DMS 273 (cell line): ENCODE results near the gene PKNOX2.

Experiments
- DNase-seq: peaks from one replicate; lab custom pipeline; 2025; ENCODE audit not compliant: unreplicated experiment; lab: John Stamatoyannopoulos, UW

PKNOX2 gene

DNA sequence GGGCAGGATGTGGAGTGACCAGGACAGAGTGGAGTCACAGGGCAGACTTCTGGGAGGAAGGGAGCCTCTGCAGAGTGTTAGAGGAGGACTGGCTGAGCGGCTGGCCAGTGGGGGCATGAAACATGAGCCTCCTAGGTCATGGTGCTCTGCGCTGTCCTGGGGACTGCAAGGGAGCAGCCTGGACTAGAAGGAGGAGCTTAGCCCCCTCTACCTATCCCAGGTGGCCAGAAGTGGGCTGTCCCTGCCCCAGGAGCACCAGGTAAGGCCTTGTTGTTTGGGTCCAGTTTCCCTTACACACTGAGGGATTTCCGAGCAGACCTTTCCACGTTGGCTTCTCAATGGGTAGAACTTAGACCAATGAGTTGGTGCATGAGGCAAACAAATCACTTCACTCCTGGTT lies 7.4 kb downstream of the PKNOX2 start:
- DNase-seq = no peak

GRCh38 chr11:125173027-125173426 lies 8.5 kb downstream of the PKNOX2 start:
- DNase-seq = no peak

- DNase-seq = peak; percentile 14
These were observed 9.0 kb downstream of the PKNOX2 start for GRCh38 chr11:125173556-125173955.

DNA sequence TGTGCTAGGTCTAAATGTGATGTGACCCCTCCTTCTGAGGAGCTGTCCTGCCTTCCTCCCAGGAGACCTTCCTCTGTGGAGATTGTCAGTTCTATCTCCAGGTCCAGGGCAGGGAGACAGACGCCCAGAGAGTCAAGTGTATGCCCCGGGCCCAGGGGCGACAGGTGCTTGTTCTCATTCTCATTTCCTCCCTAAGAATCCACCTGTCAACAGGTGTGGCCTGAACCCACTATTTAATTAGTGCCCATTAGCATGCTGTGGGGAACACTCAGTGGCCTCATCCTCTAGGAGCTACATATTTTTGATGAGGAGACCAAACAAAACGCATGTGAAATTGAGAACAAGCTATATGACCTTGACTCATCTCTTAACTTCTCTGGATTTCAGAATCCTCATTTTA lies 9.5 kb downstream of the PKNOX2 start:
- DNase-seq = no peak

DNA sequence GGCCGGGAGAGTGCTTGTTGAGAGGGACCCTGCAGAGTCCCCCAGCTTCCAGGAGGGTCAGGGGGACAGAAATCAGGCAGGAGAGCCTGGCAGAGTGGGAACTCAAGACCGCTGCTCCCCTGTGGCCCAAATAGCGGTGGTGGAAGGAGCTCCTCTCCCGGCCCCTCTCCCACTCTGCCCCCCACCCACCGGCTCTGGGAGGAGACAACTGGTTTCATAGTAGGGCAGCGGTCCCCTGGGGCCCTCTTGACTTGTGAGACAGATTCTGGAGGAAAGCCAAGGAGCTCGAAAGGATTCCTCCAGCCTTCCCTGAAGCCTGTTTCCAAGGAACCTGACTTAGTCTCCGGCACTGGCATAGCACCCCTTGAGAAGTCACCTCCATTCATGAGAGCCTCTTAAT lies 10.1 kb downstream of the PKNOX2 start:
- DNase-seq = peak; percentile 25

DNA sequence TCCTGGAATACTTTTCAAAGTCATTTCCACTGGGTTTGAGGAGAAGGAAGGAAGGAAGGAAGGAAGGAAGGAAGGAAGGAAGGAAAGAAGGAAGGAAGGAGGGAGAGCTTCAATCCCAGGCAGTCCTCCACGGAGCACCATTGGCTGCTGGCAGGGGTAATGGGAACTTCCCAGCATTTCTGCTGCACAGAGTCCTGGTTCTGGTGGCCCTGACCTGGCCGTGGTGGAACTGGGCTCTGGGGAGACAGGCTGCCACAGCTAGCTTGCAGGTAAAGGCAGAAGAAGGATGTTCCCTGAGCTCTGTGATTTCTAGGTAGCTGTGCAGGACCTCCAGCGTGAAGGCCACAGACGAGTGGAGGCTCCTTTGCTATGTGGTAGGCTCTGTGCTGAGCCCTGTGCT lies 10.6 kb downstream of the PKNOX2 start:
- DNase-seq = no peak

DNA sequence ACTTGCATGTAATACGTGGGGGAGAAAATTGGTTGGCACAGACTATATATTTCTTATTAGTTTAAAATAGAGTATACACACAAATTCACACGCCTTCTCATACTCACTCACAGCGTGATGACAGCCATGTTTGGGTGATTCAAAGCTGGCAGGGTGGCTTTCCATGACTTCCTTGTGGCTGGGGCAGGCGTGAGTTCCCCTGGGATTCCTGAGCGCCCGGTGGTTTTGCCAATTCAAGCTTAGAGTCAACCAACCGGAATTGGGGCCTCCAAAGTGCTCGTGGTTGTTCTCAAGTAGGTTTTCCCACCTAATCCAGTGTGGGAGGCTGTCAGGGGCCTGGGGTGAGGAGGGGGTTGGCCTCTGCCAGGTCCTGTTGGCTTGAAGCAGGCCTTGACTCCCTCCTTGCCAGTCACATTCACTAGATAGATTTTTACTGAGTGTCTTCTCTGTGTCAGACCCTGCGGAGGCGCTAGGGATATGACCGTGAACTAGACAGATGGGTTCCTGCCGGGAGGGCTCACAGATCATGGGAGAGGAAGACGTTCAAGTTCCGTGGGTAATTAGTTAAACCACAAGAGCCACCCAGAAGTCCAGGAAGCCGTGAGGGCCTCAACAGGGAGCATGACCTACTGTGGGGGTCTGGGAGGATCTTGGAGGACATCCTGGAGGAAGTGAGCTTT lies 11.5 kb downstream of the PKNOX2 start:
- peak; percentile 20 for DNase-seq

- peak; percentile 11 for DNase-seq
These were observed 12.3 kb downstream of the PKNOX2 start for GRCh38 chr11:125176866-125177265.

DNA sequence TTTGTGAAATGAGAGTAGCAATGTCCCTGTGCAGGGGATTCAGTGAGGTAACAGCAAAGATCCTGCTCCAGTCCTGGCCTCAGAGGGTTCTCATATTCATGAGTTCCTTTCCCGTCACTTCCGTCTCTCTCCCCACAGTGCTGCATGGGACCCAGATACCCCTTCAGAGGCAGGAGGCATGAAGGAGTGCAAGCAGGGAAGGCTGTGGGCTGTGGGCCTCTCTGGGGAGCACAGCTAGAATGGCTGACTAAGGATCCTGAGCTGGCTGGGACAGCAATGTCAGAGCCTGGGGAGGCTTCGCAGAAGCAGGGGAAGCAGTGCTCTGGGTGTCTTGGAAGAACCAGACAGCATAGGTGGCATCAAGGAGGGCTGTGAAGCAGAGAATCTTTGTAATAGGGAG lies 13.0 kb downstream of the PKNOX2 start:
- no peak for DNase-seq

GRCh38 chr11:125179346-125179745 lies 14.8 kb downstream of the PKNOX2 start:
- DNase-seq = no peak

GRCh38 chr11:125179895-125180294 lies 15.3 kb downstream of the PKNOX2 start:
- DNase-seq = no peak

GRCh38 chr11:125180413-125181305 lies 16.1 kb downstream of the PKNOX2 start:
- no peak for DNase-seq

DNA sequence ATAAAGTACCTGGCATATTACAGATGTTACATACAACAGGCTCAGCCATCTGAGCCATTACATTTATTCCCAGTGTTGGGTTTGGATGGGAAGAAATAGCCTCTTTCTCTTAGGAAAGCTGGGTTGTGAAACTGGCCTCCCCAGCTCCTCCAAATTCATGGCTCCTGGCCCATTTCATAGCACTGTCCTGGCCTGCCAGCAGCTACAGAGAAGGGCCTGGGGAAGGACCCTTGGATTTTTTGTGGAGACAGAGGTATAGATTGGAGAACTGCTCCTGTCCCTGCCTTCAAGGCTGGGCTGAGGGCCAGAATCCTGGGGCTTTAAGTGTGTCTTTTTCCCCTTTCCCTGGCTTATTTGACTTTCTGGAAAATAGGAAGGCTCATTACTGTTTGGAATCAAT lies 18.0 kb downstream of the PKNOX2 start:
- DNase-seq = no peak

DNA sequence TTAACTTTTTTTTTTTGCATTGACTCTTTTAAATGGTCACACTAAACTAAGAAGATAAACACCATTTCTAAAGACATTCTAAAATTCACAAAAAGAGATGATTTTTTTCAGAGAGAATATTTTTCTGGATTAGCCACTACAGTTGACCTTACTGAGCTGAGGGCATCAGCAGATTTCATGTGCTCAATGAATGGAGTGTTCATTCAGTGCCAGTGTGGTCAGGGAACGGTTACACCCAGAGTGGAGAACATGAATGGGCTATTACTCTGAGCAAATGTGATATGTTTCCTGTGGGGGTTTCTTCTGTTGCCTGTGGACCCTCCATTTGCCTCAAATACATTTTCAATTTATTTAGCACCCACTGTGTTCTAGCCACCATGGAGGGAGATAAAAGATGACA lies 19.1 kb downstream of the PKNOX2 start:
- DNase-seq = no peak

GRCh38 chr11:125188021-125188420 lies 23.5 kb downstream of the PKNOX2 start:
- DNase-seq = no peak

- DNase-seq = no peak
These were observed 26.0 kb downstream of the PKNOX2 start for GRCh38 chr11:125190566-125190965.

DNA sequence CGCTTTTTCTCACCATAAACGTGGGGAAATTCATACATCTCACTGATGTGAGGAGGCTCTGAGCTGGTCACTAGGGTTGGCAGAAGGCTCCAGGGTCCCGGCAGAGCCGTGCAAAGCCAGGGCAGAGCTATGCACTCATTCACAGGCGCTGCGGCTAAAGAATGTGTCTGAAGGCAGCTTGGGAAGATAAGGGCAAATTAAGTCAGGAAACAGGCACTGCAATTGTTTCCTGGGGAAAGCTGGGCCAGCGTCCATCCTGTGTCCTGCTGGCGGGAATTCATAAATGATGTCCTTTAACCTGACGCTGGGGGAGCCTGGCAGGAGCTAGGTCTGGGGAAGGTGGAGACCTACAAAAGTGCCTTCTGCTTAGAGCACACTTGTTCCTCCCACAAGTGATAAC lies 27.6 kb downstream of the PKNOX2 start:
- DNase-seq = no peak

- no peak for DNase-seq
These were observed 28.3 kb downstream of the PKNOX2 start for GRCh38 chr11:125192717-125193415.

DNA sequence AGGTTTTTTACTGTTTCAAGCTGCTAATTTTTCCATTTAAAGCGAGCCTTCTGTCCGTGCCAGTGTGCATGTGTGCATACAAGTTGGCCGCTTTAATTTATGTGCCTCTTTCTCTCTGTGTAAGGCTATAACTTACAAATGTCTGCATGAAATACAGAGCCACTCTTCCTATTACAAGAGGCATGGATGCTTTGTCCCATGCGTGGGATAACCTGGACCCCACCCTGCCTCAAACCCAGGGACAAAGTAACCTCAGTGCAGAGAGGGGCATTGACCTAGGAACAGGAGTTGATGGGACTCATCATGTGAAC lies 28.8 kb downstream of the PKNOX2 start:
- DNase-seq = no peak

DNA sequence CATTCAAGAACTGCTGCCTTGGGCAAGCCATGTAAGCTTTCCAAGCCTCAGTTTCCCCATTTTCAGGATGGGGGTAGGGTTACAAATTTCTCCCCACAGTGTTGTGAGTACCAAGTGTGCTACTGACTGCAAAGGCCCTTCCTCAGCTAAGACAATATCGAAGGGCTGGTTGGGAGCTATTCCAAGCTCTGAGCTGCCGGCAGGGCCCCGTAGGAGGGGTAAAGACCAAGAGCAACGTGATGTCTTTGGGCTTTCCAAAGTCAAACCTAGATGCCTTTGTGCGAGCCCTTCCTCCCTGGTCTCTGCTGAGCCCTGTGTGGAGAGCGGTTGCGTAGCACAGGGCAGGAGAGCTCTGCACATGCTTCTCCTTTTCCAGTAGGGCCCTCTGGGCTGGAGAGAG lies 29.3 kb downstream of the PKNOX2 start:
- no peak for DNase-seq

GRCh38 chr11:125199915-125200314 lies 35.4 kb downstream of the PKNOX2 start:
- DNase-seq = no peak

DNA sequence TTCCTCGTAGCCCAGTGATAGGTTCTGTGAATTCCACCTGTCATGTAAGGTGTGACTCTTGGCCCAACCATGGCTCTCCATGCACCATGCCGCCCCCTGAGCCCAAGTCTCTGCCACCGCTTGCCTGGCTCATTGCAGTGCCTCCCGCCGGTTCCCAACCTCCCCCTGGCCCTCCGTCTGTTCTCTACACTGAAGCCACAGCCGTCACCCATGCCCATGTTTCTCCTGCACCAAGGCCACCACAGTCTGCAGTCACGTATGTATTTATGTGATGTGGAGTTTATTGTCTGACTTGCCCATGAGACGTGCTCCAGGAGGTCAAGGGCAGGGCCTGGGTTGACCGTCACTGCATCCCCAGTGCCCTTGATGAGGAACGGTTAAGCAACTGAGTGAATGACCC lies 35.9 kb downstream of the PKNOX2 start:
- DNase-seq = no peak
